ENCODE data around the gene ACSL3. TPM values are rescaled to one million over a fixed set of nuclear protein-coding genes. Genes with fewer than 3 reads are reported as not detected.

Gene ACSL3
- total and polyA plus RNA-seq, 2 donors from 2014 or later, result 33.6 to 58.8 TPM

- Histone ChIP-seq H3K27me3 (ENCODE audit: control insufficient read depth, insufficient read depth, low read length) (no peaks in the 10 kb centered on the region), H3K9me3 (ENCODE audit: control insufficient read depth in 2 of 3, insufficient read depth in 1 of 3, low read length in 3 of 3) (no peaks in the 10 kb centered on the region), H3K36me3 (ENCODE audit: control insufficient read depth in 2 of 3, insufficient read depth in 3 of 3, low read length in 3 of 3) (peaks cover 0 to 11% (median 3%) of the 10 kb centered on the region in 3 donors), H3K9ac (ENCODE audit: low read length in 3 of 3) (no peak overlapping the region), H3K4me1 (ENCODE audit: control insufficient read depth in 2 of 3, insufficient read depth in 2 of 3, low read depth in 1 of 3, low read length in 3 of 3) (peaks cover 0 to 11% (median 3%) of the 10 kb centered on the region in 3 donors), H3K4me3 (ENCODE audit: low read length in 3 of 3) (no peak overlapping the region), H3K27ac (ENCODE audit: low read depth in 2 of 2, low read length in 2 of 2) (no peak overlapping the region)
- DNase-seq, result no peak
- intact Hi-C loops (cut with DNase I), result no loop called here
- no peak for TF ChIP-seq CTCF (IDR thresholded peaks at IDR 0.05; ENCODE audit: borderline replicate concordance, extremely low read depth, insufficient read depth)
- FAIRE-seq, result no peak
These were observed 46.2 kb downstream of the ACSL3 start for GRCh38 chr2:222907048-222907447.

GRCh38 chr2:222907790-222908441, 47.1 kb downstream of the ACSL3 start:
- Histone ChIP-seq H3K27ac (ENCODE audit: low read depth in 2 of 2, low read length in 2 of 2) (no peak overlapping the region), H3K4me1 (ENCODE audit: control insufficient read depth in 2 of 3, insufficient read depth in 2 of 3, low read depth in 1 of 3, low read length in 3 of 3) (peaks cover 0 to 11% (median 3%) of the 10 kb centered on the region in 3 donors), H3K4me3 (ENCODE audit: low read length in 3 of 3) (no peak overlapping the region), H3K27me3 (ENCODE audit: control insufficient read depth, insufficient read depth, low read length) (no peaks in the 10 kb centered on the region), H3K9ac (ENCODE audit: low read length in 3 of 3) (no peak overlapping the region), H3K9me3 (ENCODE audit: control insufficient read depth in 2 of 3, insufficient read depth in 1 of 3, low read length in 3 of 3) (no peaks in the 10 kb centered on the region), H3K36me3 (ENCODE audit: control insufficient read depth in 2 of 3, insufficient read depth in 3 of 3, low read length in 3 of 3) (peaks cover 0 to 11% (median 3%) of the 10 kb centered on the region in 3 donors)
- intact Hi-C loops (cut with DNase I), result no loop called here
- FAIRE-seq (no peak), DNase-seq (no peak)
- no peak for TF ChIP-seq CTCF (IDR thresholded peaks at IDR 0.05; ENCODE audit: borderline replicate concordance, extremely low read depth, insufficient read depth)

- DNase-seq (no peak), FAIRE-seq (no peak)
- Histone ChIP-seq H3K27me3 (ENCODE audit: control insufficient read depth, insufficient read depth, low read length) (no peaks in the 10 kb centered on the region), H3K4me3 (ENCODE audit: low read length in 3 of 3) (no peak overlapping the region), H3K9ac (ENCODE audit: low read length in 3 of 3) (no peak overlapping the region), H3K4me1 (ENCODE audit: control insufficient read depth in 2 of 3, insufficient read depth in 2 of 3, low read depth in 1 of 3, low read length in 3 of 3) (peaks cover 0 to 11% (median 3%) of the 10 kb centered on the region in 3 donors), H3K27ac (ENCODE audit: low read depth in 2 of 2, low read length in 2 of 2) (no peak overlapping the region), H3K9me3 (ENCODE audit: control insufficient read depth in 2 of 3, insufficient read depth in 1 of 3, low read length in 3 of 3) (no peaks in the 10 kb centered on the region), H3K36me3 (ENCODE audit: control insufficient read depth in 2 of 3, insufficient read depth in 3 of 3, low read length in 3 of 3) (peaks cover 0 to 11% (median 3%) of the 10 kb centered on the region in 3 donors)
- no peak for TF ChIP-seq CTCF (IDR thresholded peaks at IDR 0.05; ENCODE audit: borderline replicate concordance, extremely low read depth, insufficient read depth)
- intact Hi-C loops (cut with DNase I), result no loop called here
These were observed 48.5 kb downstream of the ACSL3 start for GRCh38 chr2:222909286-222909685.
